DMS 273 treated with DMSO at 0.1 percent for 48 hours (cell line): ENCODE data around the gene SHROOM2.

Source experiments
- DNase-seq: peaks from one replicate; lab custom pipeline; 2025; lab: John Stamatoyannopoulos, UW

SHROOM2 gene

DNA sequence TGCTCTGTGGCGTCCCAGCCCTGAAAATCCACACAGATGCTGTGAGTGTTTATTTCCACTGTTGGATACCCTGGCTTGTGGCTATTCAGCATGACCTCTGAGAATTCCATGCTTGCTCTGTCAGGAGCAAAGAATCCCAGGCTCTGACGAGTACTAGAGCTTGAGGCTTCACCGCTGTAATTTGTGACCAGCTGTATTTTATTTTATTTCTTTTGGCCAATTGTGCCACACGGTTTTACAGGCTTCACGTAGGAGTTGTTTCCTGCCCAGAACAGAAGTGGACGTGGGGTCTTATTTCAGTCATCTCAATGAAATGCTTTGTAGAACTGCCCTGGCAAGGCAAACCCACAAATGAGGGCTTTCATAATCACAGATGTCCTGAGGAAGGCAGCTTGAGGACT is 111.5 kb downstream of the SHROOM2 start:
- DNase-seq: no peak

GRCh38 chrX:9899640-9900111 is 113.4 kb downstream of the SHROOM2 start:
- no peak for DNase-seq

DNA sequence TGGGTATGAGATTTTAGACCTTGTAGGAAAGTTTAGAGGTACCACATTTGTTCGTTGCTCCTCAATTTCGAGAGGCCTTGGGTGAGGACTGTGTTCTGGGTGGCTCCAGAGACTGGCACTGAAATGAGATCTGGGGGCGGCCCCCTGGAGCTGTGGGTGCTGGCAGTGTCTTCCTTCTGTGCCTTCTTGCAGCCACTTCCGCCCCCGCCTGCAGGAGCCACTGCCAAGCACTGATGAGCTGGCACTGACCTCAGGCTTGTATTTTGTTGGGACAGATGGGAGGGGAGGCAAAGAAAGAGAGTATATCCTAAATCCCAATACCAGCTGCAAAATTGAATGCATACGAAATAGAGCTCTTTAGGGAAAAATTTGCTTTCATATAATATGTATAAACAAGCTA is 116.4 kb downstream of the SHROOM2 start:
- peak; percentile 28 for DNase-seq

GRCh38 chrX:9903146-9903545 is 116.9 kb downstream of the SHROOM2 start:
- DNase-seq: peak; percentile 64

- DNase-seq: no peak
These were observed 119.1 kb downstream of the SHROOM2 start for GRCh38 chrX:9905288-9905687.

DNA sequence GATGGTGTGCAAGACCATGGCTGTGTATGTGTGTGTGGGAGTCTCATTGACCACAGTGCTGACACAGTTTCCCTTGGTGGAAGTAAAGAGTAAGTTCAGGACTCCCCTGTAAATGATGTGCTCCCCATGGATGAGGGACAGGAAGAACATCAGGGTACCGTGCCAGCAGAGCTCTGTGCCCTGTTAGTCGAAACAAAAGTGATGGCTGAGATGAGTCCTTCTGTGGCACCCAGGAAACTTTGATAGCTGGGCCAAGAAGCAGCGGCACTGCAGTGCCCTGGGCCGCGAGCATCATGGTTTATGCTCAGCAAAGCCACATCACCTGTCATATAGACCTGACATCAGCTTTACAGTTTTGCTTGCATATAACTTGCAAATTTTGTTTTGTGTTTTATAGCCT is 119.5 kb downstream of the SHROOM2 start:
- DNase-seq: no peak

GRCh38 chrX:9906919-9907318 is 120.7 kb downstream of the SHROOM2 start:
- no peak for DNase-seq

- no peak for DNase-seq
These were observed 121.6 kb downstream of the SHROOM2 start for GRCh38 chrX:9907645-9908387.

DNA sequence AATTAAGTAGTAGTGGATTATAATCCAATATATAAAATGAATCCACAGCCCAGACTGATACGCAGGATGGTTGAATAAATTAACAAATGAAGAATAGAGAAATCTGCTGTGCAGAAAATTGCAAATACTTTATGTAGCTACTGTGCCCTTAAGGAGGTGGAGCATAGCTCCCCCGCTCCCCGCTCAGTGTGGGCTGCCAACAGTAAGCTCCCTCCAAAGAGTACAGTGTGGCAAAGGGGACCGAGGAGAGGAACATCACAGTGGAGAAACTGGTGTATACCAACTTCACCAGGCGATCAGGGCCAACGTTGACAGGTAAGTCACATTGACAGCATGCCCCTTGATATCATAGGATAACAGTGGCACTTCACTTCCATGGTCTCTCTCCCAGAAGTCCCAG is 123.0 kb downstream of the SHROOM2 start:
- no peak for DNase-seq

- DNase-seq: no peak
These were observed 125.3 kb downstream of the SHROOM2 start for GRCh38 chrX:9911487-9911886.

DNA sequence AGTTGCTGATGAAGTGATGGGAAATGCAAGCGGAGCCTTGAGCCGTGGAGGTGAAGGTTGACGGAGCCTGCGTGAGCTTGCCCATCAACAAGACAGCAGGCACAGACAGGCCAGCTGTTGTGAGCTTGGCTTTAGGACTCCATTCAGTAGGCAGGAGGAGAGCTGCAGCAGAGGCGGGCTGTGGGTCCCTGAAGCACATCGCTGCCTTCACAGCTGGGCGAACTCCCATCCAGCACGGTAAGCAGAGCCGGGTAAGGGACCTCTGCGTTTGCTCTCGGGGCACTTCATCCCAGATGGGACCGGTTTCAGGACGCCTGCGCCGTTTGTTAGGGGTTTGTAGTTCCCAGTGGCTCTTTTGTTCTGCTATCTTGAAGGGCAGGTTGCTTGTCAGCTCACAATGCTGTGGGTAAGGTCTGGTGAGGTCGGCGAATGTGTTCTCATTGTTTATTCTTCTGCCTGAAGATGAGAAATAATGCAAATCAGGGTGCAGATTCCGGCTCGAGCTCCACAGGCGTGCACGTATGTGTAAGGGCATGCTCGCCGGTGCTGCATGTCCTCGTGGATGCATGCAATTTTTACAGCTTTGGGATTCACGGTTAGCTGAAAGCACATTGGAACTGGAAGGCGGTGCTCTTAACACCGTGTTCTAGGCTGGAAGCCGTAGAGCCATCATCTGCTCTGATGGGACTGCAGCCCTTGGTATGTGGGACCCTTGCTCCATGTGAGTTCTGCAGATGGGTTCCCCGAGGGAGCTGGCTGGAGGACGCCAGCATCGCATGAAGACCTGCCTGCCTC is 126.3 kb downstream of the SHROOM2 start:
- peak; percentile 45 for DNase-seq

DNA sequence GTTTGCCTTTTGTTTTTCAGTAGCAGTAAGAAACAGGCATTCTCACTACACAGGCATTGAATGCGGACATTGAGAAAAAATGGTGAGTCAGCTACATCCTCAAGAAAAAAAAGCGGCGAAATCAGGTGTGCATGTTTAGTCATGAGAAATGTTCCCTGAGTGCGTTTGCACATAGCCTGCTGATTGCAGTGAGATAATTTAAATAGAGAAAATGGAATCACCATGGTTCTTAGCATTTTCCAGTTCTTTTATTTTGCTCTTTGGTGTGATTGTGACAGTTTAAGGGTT is 126.9 kb downstream of the SHROOM2 start:
- no peak for DNase-seq

- DNase-seq: no peak
These were observed 131.6 kb downstream of the SHROOM2 start for GRCh38 chrX:9917861-9918260.

GRCh38 chrX:9919632-9920172 is 133.5 kb downstream of the SHROOM2 start:
- DNase-seq: no peak

DNA sequence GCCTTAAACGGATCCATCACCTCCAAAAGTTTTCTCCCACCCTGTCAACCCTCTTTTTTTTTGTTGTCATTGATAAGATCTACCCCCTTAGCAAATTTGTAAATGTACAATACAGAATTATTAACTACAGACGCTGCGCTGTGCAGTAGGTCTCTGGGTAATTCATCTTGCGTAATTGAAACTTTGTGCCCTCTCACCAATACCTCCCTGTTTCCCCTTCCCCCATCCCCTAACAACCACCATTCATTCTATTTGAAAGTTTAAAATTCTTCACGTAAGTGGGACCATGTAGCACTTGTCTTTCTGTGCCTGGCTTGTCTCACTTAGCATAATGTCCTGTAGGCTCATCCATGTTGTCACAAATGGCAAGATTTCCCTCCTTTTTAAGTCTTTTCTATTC is 135.2 kb downstream of the SHROOM2 start:
- DNase-seq: no peak

DNA sequence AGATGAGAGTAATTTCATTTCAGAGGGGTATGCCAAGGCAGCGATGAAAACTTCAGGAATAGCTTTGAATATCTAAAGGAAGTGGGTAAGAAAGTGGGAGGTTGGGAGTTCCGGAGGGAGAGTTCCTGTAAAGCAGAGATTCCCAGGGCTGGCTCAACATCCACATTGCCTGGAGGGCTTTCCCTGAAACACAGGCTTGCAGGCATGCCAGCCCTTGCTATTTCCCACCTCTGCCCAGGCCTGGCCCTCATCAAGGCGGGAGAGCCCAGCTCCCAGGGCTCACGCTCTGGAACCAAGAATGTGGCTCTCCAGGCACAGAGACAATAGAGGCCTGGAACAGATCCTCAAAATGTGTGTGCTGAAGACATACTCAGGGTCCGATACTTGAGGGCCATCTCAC is 137.1 kb downstream of the SHROOM2 start:
- DNase-seq: no peak

- no peak for DNase-seq
These were observed 139.8 kb downstream of the SHROOM2 start for GRCh38 chrX:9926002-9926401.

- no peak for DNase-seq
These were observed 141.7 kb downstream of the SHROOM2 start for GRCh38 chrX:9927698-9928482.

GRCh38 chrX:9935436-9935835 is 149.2 kb downstream of the SHROOM2 start:
- no peak for DNase-seq

- DNase-seq: no peak
These were observed 151.5 kb downstream of the SHROOM2 start for GRCh38 chrX:9937761-9938160.

GRCh38 chrX:9938516-9938915 is 152.3 kb downstream of the SHROOM2 start:
- DNase-seq: no peak

DNA sequence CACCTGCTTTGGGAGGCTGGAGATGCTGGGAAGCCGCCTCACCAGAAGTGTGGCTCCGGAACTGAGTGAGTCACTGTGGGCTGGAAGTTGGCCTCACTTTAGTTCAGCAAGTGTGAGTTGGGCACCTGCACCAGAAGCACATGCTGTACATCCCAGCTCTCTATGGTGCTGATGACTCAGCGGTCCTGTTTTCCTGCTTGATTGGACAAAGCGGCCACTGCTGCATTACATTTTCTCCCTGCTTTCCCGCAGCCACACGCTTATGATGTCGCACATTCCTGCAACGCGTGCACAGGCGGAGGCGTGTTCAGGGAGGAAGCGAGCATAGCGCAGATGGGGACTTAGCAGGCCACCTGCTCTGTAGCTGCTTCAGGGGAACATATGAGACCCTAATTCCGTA is 154.2 kb downstream of the SHROOM2 start:
- no peak for DNase-seq

- DNase-seq: no peak
These were observed 155.9 kb downstream of the SHROOM2 start for GRCh38 chrX:9942086-9942485.
